T-helper 1 cell (primary cell): ENCODE data around the gene NAT10.

Experiments used
- DNase-seq, 5 donors: peaks; one replicate each; pipeline ENCODE4 v3.0.0-alpha.2; 2012 to 2020

NAT10 gene

DNA sequence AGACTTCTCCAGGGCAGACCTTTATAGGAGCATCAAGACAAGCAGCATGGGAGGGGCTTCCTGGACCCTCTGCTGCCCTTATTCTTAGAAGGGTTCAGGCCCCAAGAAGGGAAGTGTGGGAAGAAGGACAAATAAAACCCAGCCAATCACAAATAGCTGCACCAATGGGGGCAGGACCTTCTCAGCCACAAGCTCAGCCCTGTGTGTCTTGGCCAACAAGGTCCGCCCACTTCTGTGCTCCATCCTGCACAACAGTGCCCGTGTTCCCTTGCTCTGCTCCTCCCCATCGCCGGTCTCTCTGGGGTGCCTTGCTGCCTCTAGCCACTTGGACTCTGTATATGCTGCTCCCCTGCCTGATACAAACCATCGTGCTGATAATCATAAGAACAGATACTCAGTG lies 86.1 kb downstream of the NAT10 start:
- no peak for DNase-seq

DNA sequence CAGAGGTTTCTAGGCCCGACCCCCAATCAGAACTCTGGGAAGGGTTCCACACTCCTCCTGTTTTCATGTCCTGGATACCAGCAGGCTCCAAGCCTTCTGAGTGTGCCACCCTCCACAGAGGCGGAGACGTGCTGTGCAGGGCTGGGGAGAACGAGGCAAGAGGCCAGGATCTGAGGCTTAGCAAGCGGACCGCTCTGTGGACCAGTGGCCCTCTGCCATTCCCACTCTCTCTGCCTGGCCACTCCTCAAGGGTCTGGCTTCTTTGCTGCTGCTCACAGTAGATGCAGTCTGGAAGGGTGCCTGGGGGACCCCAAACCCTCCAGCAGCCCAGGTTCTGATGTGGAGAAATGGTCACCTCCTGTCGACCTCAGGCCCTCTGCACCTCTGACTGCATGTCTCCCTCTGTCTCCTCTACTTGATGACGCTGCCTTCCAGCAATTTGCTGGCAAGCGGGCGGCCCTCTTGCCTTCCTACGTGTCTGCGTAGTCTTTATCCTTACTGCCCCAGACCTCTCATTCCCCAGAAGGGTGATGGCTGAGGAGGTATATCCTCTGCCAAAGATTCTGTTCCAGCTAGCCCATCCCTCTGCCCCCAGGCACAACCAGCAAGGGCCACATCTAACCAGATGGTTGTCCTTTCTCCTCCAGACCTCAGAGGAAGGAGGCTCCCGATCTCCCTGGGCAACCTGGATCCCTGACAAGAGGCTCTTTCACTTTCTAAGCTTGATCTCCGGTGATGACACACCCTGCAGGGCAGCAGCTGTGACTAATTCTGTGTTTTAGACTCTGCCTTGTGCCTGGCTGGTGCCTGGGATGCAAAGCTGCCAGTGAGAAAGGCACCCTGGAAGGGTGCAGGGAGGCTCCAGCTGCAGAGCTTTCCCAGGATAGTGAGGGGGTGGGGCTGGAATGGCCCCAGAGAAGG lies 87.3 kb downstream of the NAT10 start:
- no peak for DNase-seq

DNA sequence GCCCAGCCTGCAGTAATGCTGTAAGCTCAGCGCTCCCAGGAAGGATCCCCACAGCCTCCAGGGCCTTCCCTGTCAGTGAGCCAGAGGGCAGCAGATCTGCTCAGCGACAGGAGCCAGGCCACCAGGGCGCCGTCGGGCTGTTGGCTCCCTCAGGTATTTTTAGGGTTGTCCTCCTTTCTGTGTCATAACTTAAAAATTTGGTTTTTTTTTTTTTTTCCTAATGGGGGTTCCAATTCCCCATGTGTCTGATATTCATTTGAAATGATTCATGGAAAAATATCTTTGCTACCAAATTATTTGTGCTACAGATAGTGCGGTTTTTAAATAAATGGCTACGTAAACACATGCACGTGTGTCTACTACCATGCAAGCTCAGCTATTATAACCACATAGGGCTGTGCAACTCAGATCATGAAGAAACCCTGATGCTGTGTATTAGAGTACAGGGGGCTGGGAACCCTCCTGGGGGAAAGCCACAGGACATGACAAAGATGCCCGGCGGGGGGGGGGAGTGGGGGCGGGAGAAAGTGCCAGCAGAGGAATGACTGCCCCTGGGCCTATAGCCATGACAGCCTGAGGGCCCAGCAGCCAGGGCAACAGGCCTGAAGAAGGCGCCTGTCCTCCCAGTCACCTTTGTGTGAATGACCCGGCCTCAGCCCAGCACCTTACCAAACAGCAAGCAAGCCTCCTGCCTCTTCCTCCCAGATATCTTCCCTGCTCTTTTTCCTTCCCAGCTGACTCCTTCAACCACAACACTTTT lies 89.3 kb downstream of the NAT10 start:
- DNase-seq, result no peak
